Muscle layer of duodenum (tissue), 2 donors: Measurements from ENCODE around the gene ENSA.
"Not testable (repeated sequence)": the region's sequence is repeated elsewhere in the genome, so short reads cannot be mapped to it uniquely, and the experiment has no call there.

Experiments used
- H3K27ac ChIP-seq: one replicate; pipeline ENCODE4 v1.7.0; 2013; ENCODE audit warnings: mild to moderate bottlenecking, low read length
- H3K27me3 ChIP-seq: one replicate; pipeline ENCODE4 v1.7.0; 2013; ENCODE audit warnings: low read depth, mild to moderate bottlenecking, control low read depth, low read length
- H3K36me3 ChIP-seq, 2 donors: one replicate each; pipeline ENCODE4 v1.7.0; 2013; ENCODE audit warnings: low read length in 2 of 2, control low read depth in 1 of 2, mild to moderate bottlenecking in 1 of 2; ENCODE audit not compliant: insufficient read depth in 2 of 2, control insufficient read depth in 1 of 2
- H3K4me1 ChIP-seq, 2 donors: one replicate each; pipeline ENCODE4 v1.7.0; 2013; ENCODE audit warnings: low read length in 2 of 2, mild to moderate bottlenecking in 2 of 2, control low read depth in 1 of 2, moderate library complexity in 1 of 2; ENCODE audit not compliant: insufficient read depth in 2 of 2, control insufficient read depth in 1 of 2
- H3K4me3 ChIP-seq, 2 donors: one replicate each; pipeline ENCODE4 v1.7.0; 2013; ENCODE audit warnings: low read length in 2 of 2, low read depth in 1 of 2, mild to moderate bottlenecking in 1 of 2
- H3K9me3 ChIP-seq, 2 donors: one replicate each; pipeline ENCODE4 v1.7.0; 2013; ENCODE audit warnings: low read length in 2 of 2, control low read depth in 1 of 2, mild to moderate bottlenecking in 1 of 2; ENCODE audit not compliant: control insufficient read depth in 1 of 2
- donor health status: healthy.

ENSA gene

GRCh38 chr1:150604226-150604588 is 25.2 kb downstream of the ENSA start:
- H3K9me3 ChIP-seq: no peaks in the 10 kb centered on the region
- peak overlapping the region; percentile 89 for H3K27ac ChIP-seq
- no peaks in the 10 kb centered on the region for H3K36me3 ChIP-seq
- H3K4me1 ChIP-seq: peaks cover 0 to 2% of the 10 kb centered on the region in 2 donors
- H3K4me3 ChIP-seq: no peak overlapping the region
- no peaks in the 10 kb centered on the region for H3K27me3 ChIP-seq

- H3K4me3 ChIP-seq: no peak overlapping the region
- H3K36me3 ChIP-seq: no peaks in the 10 kb centered on the region
- no peaks in the 10 kb centered on the region for H3K9me3 ChIP-seq
- no peaks in the 10 kb centered on the region for H3K4me1 ChIP-seq
- peak overlapping the region; percentile 89 for H3K27ac ChIP-seq
- H3K27me3 ChIP-seq: no peaks in the 10 kb centered on the region
Observed at GRCh38 chr1:150603711-150604110, 25.7 kb downstream of the ENSA start.

GRCh38 chr1:150602372-150602771 is 27.0 kb downstream of the ENSA start:
- H3K4me3 ChIP-seq, H3K4me1 ChIP-seq, H3K27ac ChIP-seq, H3K36me3 ChIP-seq, H3K9me3 ChIP-seq, H3K27me3 ChIP-seq: not testable (repeated sequence)

- Histone ChIP-seq H3K36me3 (no peaks in the 10 kb centered on the region), H3K4me3 (no peak overlapping the region), H3K27me3 (no peaks in the 10 kb centered on the region), H3K9me3 (no peaks in the 10 kb centered on the region), H3K27ac (no peak overlapping the region), H3K4me1 (no peaks in the 10 kb centered on the region)
Observed at GRCh38 chr1:150601540-150601939, 27.9 kb downstream of the ENSA start.

- not testable (repeated sequence) for H3K36me3 ChIP-seq, H3K4me3 ChIP-seq, H3K27me3 ChIP-seq, H3K9me3 ChIP-seq, H3K4me1 ChIP-seq, H3K27ac ChIP-seq
Observed at GRCh38 chr1:150598346-150598745, 31.1 kb downstream of the ENSA start.

- H3K4me3 ChIP-seq: no peak overlapping the region
- H3K27ac ChIP-seq: no peak overlapping the region
- no peaks in the 10 kb centered on the region for H3K9me3 ChIP-seq
- H3K4me1 ChIP-seq: no peaks in the 10 kb centered on the region
- no peaks in the 10 kb centered on the region for H3K27me3 ChIP-seq
- H3K36me3 ChIP-seq: no peaks in the 10 kb centered on the region
Observed at GRCh38 chr1:150596976-150597375, 32.4 kb downstream of the ENSA start.

DNA sequence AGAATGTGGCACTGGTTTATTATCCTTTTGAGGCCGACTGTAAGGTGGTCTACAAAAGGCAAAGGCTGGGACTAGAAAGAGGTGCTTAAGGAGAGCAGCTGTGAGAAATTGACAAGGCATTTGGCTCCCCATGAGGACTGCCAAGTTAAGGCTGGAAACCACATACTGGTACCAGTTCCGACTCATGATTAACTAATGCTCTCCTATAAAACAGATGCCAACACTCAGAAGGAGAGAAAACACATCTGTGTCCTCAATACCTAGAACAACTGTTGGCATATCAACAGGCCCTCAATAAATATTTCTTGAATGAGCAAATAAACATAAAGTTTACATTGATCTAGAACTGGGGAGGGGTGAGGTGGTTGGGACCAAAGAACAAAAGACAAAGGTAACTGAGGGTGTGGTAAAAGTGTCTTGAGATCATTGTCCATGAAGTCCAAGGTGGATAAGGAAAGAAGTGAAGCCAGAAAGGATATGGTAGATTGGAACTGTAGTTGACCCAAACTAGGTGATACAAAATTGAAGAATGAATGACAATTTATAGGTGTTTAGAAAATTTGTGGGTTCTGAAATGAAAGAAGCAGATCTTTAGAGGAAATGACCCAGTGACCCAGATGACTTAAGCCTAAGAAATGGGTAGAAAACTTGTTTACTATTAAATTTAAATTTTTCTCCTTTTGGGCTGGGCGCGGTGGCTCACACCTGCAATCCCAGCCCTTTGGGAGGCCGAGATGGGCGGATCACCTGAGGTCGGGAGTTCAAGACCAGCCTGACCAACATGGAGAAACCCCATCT is 33.1 kb downstream of the ENSA start:
- H3K4me3 ChIP-seq: no peak overlapping the region
- no peaks in the 10 kb centered on the region for H3K36me3 ChIP-seq
- H3K9me3 ChIP-seq: no peaks in the 10 kb centered on the region
- no peaks in the 10 kb centered on the region for H3K27me3 ChIP-seq
- peak overlapping the region; percentile 13 for H3K27ac ChIP-seq
- H3K4me1 ChIP-seq: no peaks in the 10 kb centered on the region

GRCh38 chr1:150582371-150582770 is 47.0 kb downstream of the ENSA start:
- H3K36me3 ChIP-seq: peaks cover 8 to 21% of the 10 kb centered on the region in 2 donors
- H3K27ac ChIP-seq: no peak overlapping the region
- H3K4me1 ChIP-seq: peaks cover 4% of the 10 kb centered on the region in 2 donors
- no peak overlapping the region for H3K4me3 ChIP-seq
- H3K9me3 ChIP-seq: no peaks in the 10 kb centered on the region
- H3K27me3 ChIP-seq: no peaks in the 10 kb centered on the region

DNA sequence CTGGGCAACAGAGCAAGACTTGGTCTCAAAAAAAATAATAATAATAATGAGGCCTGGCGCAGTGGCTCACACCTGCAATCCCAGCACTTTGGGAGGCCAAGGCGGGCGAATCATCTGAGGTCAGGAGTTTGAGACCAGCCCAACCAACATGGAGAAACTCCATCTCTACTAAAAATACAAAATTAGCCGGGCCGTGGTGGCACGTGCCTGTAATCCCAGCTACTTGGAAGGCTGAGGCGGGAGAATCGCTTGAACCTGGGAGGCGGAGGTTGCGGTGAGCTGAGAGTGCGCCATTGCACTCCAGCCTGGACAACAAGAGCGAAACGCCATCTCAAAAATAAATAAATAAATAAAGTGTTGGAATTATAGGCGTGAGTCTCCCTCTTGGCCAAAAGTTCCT is 47.5 kb downstream of the ENSA start:
- H3K36me3 ChIP-seq: peaks cover 12 to 25% of the 10 kb centered on the region in 2 donors
- H3K4me1 ChIP-seq, H3K9me3 ChIP-seq, H3K27ac ChIP-seq, H3K4me3 ChIP-seq, H3K27me3 ChIP-seq: not testable (repeated sequence)

DNA sequence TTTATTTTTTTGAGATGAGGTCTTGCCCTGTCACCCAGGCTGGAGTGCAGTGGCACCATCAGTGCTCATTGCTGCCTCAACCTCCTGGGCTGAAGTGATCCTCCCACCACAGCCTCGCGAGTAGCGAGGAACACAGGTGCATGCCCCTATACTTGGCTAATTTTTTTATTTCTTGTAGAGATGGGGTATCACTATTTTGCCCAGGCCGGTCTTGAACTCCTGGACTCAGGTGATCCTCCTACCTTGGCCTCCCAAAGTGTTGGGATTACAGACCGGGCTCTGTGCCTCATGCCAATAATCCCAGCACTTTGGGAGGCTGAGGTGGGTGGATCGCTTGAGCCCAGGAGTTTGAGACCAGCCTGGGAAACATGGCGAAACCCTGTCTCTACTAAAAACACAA is 48.0 kb downstream of the ENSA start:
- H3K9me3 ChIP-seq, H3K27ac ChIP-seq, H3K4me3 ChIP-seq, H3K27me3 ChIP-seq, H3K4me1 ChIP-seq: not testable (repeated sequence)
- H3K36me3 ChIP-seq: peaks cover 18 to 30% of the 10 kb centered on the region in 2 donors

DNA sequence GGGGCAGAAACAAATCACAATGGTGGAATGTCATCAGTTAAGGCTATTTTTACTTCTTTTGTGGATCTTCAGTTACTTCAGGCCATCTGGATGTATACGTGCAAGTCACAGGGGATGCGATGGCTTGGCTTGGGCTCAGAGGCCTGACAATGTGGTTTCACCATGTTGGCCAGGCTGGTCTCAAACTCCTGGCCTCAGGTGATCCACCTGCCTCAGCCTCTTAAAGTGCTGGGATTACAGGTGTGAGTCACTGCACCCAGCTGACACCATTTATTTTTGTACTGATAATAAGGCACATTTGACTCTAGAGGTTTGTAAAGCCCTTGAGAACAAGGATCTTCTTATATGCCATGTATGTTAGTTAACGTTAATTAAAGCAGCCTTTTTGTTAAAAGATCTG is 48.4 kb downstream of the ENSA start:
- H3K4me3 ChIP-seq, H3K4me1 ChIP-seq, H3K27ac ChIP-seq, H3K9me3 ChIP-seq, H3K27me3 ChIP-seq: not testable (repeated sequence)
- H3K36me3 ChIP-seq: peaks cover 22 to 34% of the 10 kb centered on the region in 2 donors
